Measurements from ENCODE around the gene RNF39. TPM values are rescaled to one million over a fixed set of nuclear protein-coding genes. Genes with fewer than 3 reads are reported as not detected.

The RNF39 gene
- total and polyA plus RNA-seq, 2 of the 4 experiments (the other 2 are of a cell fraction) = not detected

DNA sequence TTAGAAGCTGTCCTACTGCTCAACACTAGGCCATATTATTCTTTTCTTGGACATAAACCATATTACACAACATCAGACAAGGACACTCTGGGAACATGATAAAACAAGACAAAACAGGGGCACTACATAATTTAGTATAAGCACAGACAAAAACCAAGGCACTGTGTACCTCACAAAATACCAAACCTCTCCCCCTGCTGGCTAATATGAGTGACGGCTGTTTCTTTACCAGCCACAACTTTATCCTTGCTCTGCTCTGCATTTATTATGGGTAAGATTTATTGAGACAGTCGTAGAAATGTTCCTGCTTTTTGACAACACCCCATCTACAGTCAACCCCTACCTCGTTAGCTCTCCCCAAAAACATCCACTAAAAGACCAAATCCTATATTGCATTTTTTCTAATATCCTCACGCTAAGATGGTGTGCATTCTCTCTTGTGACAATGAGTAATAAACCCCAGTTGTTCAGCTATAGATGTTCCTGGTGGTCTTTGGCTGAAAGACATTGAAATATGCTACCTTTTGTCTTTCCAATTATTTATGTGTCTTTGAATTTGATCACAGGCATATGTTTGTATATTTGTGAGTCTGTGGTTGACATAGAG is 38.3 kb downstream of the RNF39 start:
- in situ Hi-C loops (cut with MboI; ENCODE audit: low sequenced_read_pairs) = no loop called here
- Histone ChIP-seq H2AK5ac (ENCODE audit: low read depth, low read length) (no peak overlapping the region), H4K91ac (ENCODE audit: insufficient read depth, low read depth, low read length) (no peak overlapping the region), H3K4me1 (ENCODE audit: control insufficient read depth, insufficient read depth, low read length) (no peaks in the 10 kb centered on the region; the same call in 1 of the 2 replicates), H2BK5ac (ENCODE audit: low read depth, low read length, poor library complexity, severe bottlenecking) (no peak overlapping the region), H3K14ac (replicated peaks; ENCODE audit: low read depth, low read length) (no peak overlapping the region), H4K5ac (ENCODE audit: low read depth, low read length) (no peak overlapping the region), H3K9me3 (ENCODE audit: control insufficient read depth, insufficient read depth, low read length) (no peaks in the 10 kb centered on the region), H4K8ac (ENCODE audit: low read depth in 2 of 2, low read length in 2 of 2) (no peak overlapping the region), H3K9ac (ENCODE audit: low read depth, low read length) (no peak overlapping the region), H4K20me1 (ENCODE audit: insufficient read depth, low read length) (no peaks in the 10 kb centered on the region), H3K4ac (ENCODE audit: low read depth, low read length) (no peak overlapping the region), H3K4me2 (ENCODE audit: low read depth, low read length) (no peak overlapping the region), H3K36me3 (ENCODE audit: control insufficient read depth, insufficient read depth, low read length) (0 out of 2 replicates have a peak, but pooled peaks cover 1% of the 10 kb centered on the region), H2BK20ac (ENCODE audit: low read depth, low read length) (no peak overlapping the region), H2AK9ac (replicated peaks; ENCODE audit: low read depth, low read length, poor library complexity) (no peak overlapping the region), H3K56ac (ENCODE audit: extremely low read depth, insufficient read depth, low read length) (no peak overlapping the region), H3K23ac (ENCODE audit: low read depth, low read length) (no peak overlapping the region), H3K79me1 (ENCODE audit: low read depth in 1 of 2, low read length in 2 of 2) (no peaks in the 10 kb centered on the region), H3K18ac (ENCODE audit: low read depth, low read length) (no peak overlapping the region), H2AFZ (replicated peaks; ENCODE audit: low read length, poor library complexity) (no peak overlapping the region), H2BK15ac (ENCODE audit: low read depth, low read length) (no peak overlapping the region), H3K27ac (ENCODE audit: insufficient read depth, low read length) (no peak overlapping the region), H3K27me3 (ENCODE audit: control insufficient read depth, insufficient read depth, low read length) (no peaks in the 10 kb centered on the region), H3K9me1 (ENCODE audit: insufficient read depth, low read length) (peaks cover 4% of the 10 kb centered on the region; the same call in 1 of the 2 replicates), H2BK120ac (ENCODE audit: low read depth, low read length) (no peak overlapping the region), H3K4me3 (ENCODE audit: insufficient read depth, low read depth, low read length) (no peak overlapping the region)
- ChIA-PET POLR2A (ENCODE audit: unreplicated experiment) (no interaction called here), CTCF (no interaction called here)
- dilution Hi-C loops (cut with HindIII; ENCODE audit: low sequenced_read_pairs, unreplicated experiment) = no loop called here
- intact Hi-C loops (cut with micrococcal nuclease) = no loop called here
- peak; percentile 17 for DNase-seq
- ATAC-seq (ENCODE audit: low read depth) = peak; percentile 74; the same call in 1 of the 2 replicates
- no TSS peak for BruUV-seq (replicated peaks)
- no CpG with 5 or more reads among the region's 4 CpGs for WGBS, 2 experiments (ENCODE audit: extremely low coverage in 2 of 2, insufficient read length in 1 of 2)
- TF ChIP-seq ELK1 (IDR thresholded peaks at IDR 0.05; ENCODE audit: borderline replicate concordance, low read depth, low read length) = no peak
- no peak for TF ChIP-seq CEBPB (IDR thresholded peaks at IDR 0.05; ENCODE audit: low read depth, low read length)
- TF ChIP-seq CTCF (conservative IDR thresholded peaks at IDR 0.05; ENCODE audit: low read depth, low read length) = peak; percentile 42
- TF ChIP-seq RCOR1 (IDR thresholded peaks at IDR 0.05; ENCODE audit: insufficient replicate concordance, low read length) = no peak
- TF ChIP-seq MAZ (IDR thresholded peaks at IDR 0.05; ENCODE audit: borderline replicate concordance, low read depth, low read length) = no peak
- TF ChIP-seq RAD21 (IDR thresholded peaks at IDR 0.05; ENCODE audit: low read length) = 0 out of 2 replicates have a peak, but pooled peaks have one; percentile 6
- TF ChIP-seq, protein P1, sequence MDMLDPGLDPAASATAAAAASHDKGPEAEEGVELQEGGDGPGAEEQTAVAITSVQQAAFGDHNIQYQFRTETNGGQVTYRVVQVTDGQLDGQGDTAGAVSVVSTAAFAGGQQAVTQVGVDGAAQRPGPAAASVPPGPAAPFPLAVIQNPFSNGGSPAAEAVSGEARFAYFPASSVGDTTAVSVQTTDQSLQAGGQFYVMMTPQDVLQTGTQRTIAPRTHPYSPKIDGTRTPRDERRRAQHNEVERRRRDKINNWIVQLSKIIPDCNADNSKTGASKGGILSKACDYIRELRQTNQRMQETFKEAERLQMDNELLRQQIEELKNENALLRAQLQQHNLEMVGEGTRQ (IDR thresholded peaks at IDR 0.05; ENCODE audit: low read depth, low read length) = no peak
